GM10266 (cell line): Measurements from ENCODE around the gene UBE4B.
"Not testable (repeated sequence)": the region's sequence is repeated elsewhere in the genome, so short reads cannot be mapped to it uniquely, and the experiment has no call there.

Experiments used
- DNase-seq: peaks from one replicate; pipeline ENCODE4 v3.0.0; 2012; ENCODE audit errors: extremely low spot score
- TF ChIP-seq, protein P1 (sequence below): IDR thresholded peaks from 2 replicates; pipeline ENCODE4 v1.5.1; 2012; ENCODE audit warnings: mild to moderate bottlenecking, low read depth; ENCODE audit not compliant: control insufficient read depth, insufficient read depth; ENCODE audit errors: missing control alignments

Gene UBE4B

GRCh38 chr1:10064416-10065343 lies 31.9 kb downstream of the UBE4B start:
- DNase-seq: no peak
- TF ChIP-seq, protein P1, sequence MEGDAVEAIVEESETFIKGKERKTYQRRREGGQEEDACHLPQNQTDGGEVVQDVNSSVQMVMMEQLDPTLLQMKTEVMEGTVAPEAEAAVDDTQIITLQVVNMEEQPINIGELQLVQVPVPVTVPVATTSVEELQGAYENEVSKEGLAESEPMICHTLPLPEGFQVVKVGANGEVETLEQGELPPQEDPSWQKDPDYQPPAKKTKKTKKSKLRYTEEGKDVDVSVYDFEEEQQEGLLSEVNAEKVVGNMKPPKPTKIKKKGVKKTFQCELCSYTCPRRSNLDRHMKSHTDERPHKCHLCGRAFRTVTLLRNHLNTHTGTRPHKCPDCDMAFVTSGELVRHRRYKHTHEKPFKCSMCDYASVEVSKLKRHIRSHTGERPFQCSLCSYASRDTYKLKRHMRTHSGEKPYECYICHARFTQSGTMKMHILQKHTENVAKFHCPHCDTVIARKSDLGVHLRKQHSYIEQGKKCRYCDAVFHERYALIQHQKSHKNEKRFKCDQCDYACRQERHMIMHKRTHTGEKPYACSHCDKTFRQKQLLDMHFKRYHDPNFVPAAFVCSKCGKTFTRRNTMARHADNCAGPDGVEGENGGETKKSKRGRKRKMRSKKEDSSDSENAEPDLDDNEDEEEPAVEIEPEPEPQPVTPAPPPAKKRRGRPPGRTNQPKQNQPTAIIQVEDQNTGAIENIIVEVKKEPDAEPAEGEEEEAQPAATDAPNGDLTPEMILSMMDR: no peak

- TF ChIP-seq, protein P1: no peak
- no peak for DNase-seq
These were observed 32.6 kb downstream of the UBE4B start for GRCh38 chr1:10065344-10065685.

DNA sequence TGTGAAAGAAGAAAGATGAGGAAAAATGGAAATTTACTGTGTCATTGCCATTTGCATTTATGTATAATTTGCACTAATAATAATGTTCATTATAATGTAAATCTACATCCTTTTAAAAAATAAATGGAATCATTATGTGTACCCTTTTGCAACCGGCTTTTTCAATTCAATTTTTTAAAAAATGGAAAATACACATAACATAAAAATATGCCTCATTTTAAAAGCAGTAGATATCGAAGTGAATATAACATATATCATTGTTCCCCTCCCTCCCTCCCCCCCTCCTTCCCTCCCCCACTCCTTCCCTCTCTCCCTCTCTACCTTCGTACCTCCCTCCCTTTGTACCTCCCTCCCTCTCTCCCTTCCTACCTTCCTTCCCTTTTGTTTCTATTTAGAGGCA lies 33.0 kb downstream of the UBE4B start:
- TF ChIP-seq, protein P1: no peak
- no peak for DNase-seq

GRCh38 chr1:10068605-10069294 lies 36.0 kb downstream of the UBE4B start:
- no peak for DNase-seq

DNA sequence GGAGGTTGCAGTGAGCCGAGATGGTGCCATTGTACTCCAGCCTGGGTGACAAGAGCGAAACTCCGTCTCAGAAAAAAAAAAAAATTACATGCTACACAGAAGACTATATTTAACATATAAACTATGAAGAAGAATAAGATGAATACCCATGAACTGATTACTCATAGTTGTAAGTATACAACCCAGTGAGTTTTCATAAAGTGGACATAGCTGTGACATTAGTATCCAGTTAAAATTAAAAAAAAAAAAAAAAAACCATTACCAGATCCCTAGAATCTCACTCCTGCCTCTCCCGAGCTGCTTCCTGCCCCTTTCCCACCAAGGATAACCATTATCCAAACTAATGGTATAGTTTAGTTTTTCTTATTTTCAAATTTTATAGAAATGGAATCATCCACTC lies 37.4 kb downstream of the UBE4B start:
- no peak for DNase-seq
- TF ChIP-seq, protein P1: no peak

More at GRCh38 chr1:10068605-10069294, 36.0 kb downstream of the UBE4B start:
- TF ChIP-seq, protein P1: no peak

DNA sequence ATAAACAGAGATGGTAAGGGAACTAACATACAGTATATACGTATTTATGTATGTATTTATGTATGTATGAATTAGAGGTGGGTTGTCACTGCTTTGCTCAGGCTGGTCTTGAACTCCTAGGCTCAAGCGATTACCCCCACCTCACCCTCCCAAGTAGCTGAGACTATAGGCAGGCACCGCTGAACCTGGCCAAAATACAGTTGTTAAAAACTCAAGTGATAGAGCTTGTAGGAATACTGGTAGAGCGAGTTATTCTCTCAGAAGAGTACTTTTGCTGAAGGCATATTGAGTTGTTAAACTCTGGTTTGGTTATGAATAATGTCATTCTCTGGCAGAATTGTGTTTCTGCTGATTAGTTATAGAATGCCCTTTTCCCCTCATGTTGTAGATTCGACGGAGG lies 38.9 kb downstream of the UBE4B start:
- DNase-seq: no peak
- TF ChIP-seq, protein P1: no peak

DNA sequence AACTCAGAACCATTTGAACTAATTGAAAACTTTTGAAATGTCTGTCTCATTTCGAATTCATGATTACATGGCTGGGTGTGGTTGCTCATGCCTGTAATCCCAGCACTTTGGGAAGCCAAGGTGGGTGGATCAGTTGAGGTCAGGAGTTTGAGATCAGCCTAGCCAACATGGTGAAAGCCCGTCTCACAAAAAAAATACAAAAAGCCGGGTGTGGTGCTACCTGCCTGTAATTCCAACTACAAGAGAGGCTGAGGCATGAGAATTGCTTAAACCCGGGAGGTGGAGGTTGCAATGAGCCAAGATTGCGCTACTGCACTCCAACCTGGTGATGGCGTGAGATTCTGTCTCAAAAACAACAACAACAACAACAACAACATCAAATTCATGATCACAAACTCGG lies 40.6 kb downstream of the UBE4B start:
- DNase-seq: not testable (repeated sequence)
